Cardiac fibroblast (primary cell): ENCODE data around the gene AGO1.
"Not testable (repeated sequence)": the region's sequence is repeated elsewhere in the genome, so short reads cannot be mapped to it uniquely, and the experiment has no call there.

ENCODE experiments used
- DNase-seq, 2 donors: peaks; one replicate each; pipeline versions ENCODE4 v3.0.0 to v3.0.0-alpha.2; 2010; ENCODE audit warnings: low read depth in 2 of 2
- H3K4me3 ChIP-seq, 2 donors: replicated peaks in 1 of 2; 1 replicate in 1 of 2; 2 replicates in 1 of 2; pipeline ENCODE4 v1.5.1; 2011; ENCODE audit warnings: low read depth in 2 of 2, low read length in 2 of 2, mild to moderate bottlenecking in 2 of 2, moderate library complexity in 1 of 2
- TF ChIP-seq, protein P1 (sequence below): IDR thresholded peaks from one replicate; pipeline ENCODE4 v1.5.1; 2011; ENCODE audit warnings: low read depth, mild to moderate bottlenecking, low read length, inconsistent platforms

Gene AGO1

DNA sequence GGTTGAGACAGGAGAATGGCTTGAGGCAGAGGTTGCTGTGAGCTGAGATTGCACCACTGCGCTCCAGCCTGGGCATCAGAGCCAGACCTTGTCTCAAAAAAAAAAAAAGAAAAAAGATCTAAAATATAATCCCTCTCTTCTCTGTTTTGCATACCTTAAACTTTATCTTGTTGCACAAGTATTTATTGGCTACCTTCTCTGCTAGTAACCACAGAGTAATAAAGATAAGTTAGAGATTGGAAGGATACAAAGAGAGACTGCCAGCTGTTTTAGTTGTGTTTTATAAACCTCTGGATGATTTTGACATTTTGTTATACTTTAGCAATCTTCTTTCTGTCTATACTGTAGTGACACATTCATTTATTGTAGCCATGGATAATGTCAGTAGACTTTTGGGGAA lies 75.5 kb downstream of the AGO1 start:
- TF ChIP-seq, protein P1, sequence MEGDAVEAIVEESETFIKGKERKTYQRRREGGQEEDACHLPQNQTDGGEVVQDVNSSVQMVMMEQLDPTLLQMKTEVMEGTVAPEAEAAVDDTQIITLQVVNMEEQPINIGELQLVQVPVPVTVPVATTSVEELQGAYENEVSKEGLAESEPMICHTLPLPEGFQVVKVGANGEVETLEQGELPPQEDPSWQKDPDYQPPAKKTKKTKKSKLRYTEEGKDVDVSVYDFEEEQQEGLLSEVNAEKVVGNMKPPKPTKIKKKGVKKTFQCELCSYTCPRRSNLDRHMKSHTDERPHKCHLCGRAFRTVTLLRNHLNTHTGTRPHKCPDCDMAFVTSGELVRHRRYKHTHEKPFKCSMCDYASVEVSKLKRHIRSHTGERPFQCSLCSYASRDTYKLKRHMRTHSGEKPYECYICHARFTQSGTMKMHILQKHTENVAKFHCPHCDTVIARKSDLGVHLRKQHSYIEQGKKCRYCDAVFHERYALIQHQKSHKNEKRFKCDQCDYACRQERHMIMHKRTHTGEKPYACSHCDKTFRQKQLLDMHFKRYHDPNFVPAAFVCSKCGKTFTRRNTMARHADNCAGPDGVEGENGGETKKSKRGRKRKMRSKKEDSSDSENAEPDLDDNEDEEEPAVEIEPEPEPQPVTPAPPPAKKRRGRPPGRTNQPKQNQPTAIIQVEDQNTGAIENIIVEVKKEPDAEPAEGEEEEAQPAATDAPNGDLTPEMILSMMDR = no peak
- no peak for DNase-seq
- H3K4me3 ChIP-seq = no peak overlapping the region

DNA sequence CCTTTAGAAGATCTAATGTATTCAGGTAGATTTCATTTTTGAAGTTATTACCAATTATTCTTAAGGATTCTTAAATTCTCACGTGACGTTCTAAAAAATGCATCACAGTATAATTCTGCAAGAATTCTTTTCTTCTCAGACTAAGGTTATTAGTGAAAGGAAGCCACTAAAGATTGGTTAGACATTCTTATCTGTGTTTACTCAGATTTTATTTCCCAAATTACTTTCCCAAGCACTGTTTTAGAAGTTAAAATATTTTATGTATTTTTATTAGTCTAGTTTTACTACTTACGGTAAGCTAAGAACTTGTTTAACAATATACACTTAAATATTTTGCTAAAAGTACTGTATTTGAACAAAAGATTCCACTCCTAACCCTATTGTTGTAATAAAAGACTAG lies 76.3 kb downstream of the AGO1 start:
- H3K4me3 ChIP-seq = no peak overlapping the region
- DNase-seq = no peak
- TF ChIP-seq, protein P1 = no peak

DNA sequence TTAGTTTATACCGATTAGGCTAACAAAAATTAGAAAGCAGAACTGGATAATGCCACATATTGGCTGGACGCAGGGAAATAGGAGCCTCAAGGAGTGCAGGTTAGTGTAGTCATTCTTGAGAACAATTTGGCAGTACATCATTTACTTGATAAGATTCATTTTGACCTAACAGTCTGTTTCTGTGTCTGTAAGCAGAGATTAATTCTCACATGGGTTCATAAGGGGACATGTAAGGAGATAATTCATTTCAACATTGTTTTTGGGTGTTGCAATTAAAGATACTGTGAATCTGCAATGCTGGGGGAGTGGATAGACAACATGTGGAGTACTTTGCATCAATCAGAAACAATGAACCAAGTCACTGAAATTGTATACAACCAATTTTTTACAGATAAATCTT lies 79.9 kb downstream of the AGO1 start:
- TF ChIP-seq, protein P1 = no peak
- DNase-seq = no peak
- no peak overlapping the region for H3K4me3 ChIP-seq

DNA sequence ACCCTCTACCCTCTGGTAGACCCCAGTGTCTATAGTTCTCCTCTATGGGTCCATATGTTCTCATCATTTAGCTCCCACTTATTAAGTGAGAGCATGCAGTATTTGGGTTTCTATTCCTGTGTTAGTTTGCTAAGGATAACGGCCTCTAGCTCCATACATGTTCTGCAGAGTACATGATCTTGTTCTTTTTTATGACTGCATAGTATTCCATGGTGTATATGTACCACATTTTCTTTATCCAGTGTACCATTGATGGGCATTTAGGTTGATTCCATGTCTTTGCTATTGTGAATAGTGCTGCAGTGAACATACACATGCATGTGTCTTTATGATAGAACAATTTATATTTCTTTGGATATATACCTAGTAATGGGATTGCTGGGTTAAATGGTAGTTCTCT lies 81.3 kb downstream of the AGO1 start:
- DNase-seq, H3K4me3 ChIP-seq: not testable (repeated sequence)

DNA sequence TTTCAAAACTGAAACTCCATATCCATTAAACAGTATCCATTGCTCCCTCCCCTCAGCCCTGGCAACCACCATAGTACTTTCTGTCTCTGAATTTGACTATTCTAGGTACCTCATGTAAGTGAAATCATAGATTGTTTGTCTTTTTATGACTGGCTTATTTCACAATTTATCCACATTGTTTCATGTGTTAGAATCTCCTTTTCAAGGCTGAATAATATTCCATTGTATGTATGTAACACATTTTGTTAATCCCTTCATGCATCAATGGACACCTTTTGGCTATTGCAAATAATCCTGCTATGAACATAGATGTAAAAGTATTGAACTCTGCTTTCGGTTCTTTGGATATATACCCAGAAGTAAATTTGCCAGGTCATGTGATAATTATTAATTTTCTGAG lies 85.4 kb downstream of the AGO1 start:
- H3K4me3 ChIP-seq = no peak overlapping the region
- no peak for DNase-seq
- TF ChIP-seq, protein P1 = no peak

DNA sequence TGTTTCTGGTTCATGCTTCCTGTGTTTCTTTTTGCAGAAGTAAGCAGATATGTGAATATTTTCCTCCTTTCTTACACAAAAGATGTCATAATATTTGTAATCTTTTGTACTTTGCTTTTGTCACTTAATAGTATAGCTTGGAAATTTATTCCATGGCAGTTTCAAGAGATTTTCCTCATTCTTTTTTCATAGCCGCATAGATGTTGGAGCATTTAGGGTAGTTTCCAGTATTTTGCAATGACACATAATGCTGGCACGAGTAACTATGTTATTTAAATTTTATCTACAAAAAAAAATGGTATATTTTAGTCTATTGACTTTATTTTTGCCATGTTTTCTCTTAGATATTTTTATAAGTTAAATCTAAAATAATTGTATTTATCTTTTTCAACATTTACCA lies 88.6 kb downstream of the AGO1 start:
- TF ChIP-seq, protein P1 = no peak
- DNase-seq = peak in 1 of 2 donors; percentile 35
- H3K4me3 ChIP-seq = no peak overlapping the region

DNA sequence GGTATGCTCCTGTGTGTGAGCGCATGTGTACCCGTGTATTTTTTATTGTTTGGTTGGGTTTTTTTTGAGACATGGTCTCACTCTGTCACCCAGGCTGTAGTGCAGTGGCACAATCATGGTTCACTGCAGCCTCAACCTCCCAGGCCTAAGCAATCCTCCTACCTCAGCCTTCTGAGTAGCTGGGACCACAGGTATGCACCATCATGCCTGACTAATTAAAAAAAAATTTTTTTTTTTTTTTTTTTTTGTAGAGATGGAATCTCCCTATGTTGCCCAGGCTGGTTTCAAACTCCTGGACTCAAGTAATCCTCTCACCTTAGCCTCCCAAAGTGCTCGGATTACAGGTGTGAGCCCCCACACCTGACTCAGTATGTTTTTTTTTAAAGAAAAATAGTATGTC lies 89.6 kb downstream of the AGO1 start:
- DNase-seq = peak in 1 of 2 donors; percentile 17
- not testable (repeated sequence) for H3K4me3 ChIP-seq

DNA sequence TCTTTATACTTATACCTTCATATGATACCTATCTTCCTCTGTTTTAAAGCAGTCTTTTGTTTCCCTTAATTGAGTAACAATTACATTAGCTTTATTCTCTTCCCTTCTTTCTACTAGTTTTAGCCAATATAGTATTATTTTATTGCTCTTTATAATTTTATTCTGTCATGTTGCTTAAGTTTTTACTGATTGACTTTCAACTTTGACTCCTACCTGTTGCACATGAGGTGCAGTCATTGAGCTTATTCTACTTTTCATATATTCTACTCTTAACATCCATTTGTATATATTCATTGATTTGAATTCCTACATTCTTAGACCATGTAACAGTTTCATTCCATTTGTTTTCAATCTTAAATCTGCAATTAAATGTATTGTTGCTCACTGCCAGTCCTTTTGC lies 97.1 kb downstream of the AGO1 start:
- DNase-seq = no peak
- TF ChIP-seq, protein P1 = no peak
- no peak overlapping the region for H3K4me3 ChIP-seq
